PC-9 (cell line): ENCODE measurements around the gene OSBPL7. TPM values are rescaled to one million over a fixed set of nuclear protein-coding genes. Genes with fewer than 3 reads are reported as not detected.

ENCODE experiments used
- BruUV-seq: library from RNA; stranded (reverse); fragments of 400-500 nt; replicated peaks from 2 replicates; lab custom pipeline; 2021; lab: Mats Ljungman, UMichigan
- CTCF ChIA-PET: fragments of 300-600 bp; sonication (Branson Sonifier 250); formaldehyde crosslinking; loops from one replicate; lab custom pipeline; 2022; ENCODE audit warnings: antibody characterized with exemption; lab: Charles Lee
- POLR2A ChIA-PET: fragments of 300-600 bp; sonication (Branson Sonifier 250); formaldehyde crosslinking; loops from one replicate; lab custom pipeline; 2022; ENCODE audit warnings: antibody characterized with exemption; ENCODE audit not compliant: unreplicated experiment; lab: Charles Lee
- DNase-seq, 2 experiments: peaks; one replicate each; pipeline versions ENCODE4 v3.0.0 to v3.0.0-alpha.2; 2015 to 2022; ENCODE audit warnings: mixed read lengths in 1 of 2
- H2AFZ ChIP-seq: fragments of 200-600 bp; sonication (generic); 2 replicates; pipeline ENCODE4 v1.8.1; 2017; ENCODE audit warnings: antibody characterized with exemption
- H3F3A ChIP-seq: fragments of 200-600 bp; sonication (generic); 2 replicates; pipeline ENCODE4 v1.8.1; 2017; ENCODE audit warnings: antibody characterized with exemption, mild to moderate bottlenecking, low read depth; ENCODE audit not compliant: insufficient read depth
- H3K27ac ChIP-seq: fragments of 200-600 bp; sonication (generic); 2 replicates; pipeline ENCODE4 v1.6.1; 2016; ENCODE audit warnings: mixed run types
- H3K27me3 ChIP-seq: fragments of 200-600 bp; sonication (generic); 2 replicates; pipeline ENCODE4 v1.6.1; 2016; ENCODE audit warnings: low read depth, mixed run types; ENCODE audit not compliant: insufficient read depth
- H3K36me3 ChIP-seq: fragments of 200-600 bp; sonication (generic); 2 replicates; pipeline ENCODE4 v1.6.1; 2016; ENCODE audit warnings: low read depth, mixed run types
- H3K4me1 ChIP-seq: fragments of 200-600 bp; sonication (generic); replicated peaks from 2 replicates; pipeline ENCODE4 v1.6.1; 2016; ENCODE audit warnings: mixed run types; ENCODE audit not compliant: insufficient read depth
- H3K4me2 ChIP-seq: fragments of 200-600 bp; sonication (generic); 2 replicates; pipeline ENCODE4 v1.6.1; 2017; ENCODE audit warnings: mixed run types
- H3K4me3 ChIP-seq: fragments of 200-600 bp; sonication (generic); 2 replicates; pipeline ENCODE4 v1.6.1; 2016; ENCODE audit warnings: mixed run types
- H3K79me2 ChIP-seq: fragments of 200-600 bp; sonication (generic); 2 replicates; pipeline ENCODE4 v1.6.1; 2017; ENCODE audit warnings: low read depth, mixed run types
- H3K9me2 ChIP-seq: fragments of 200-600 bp; sonication (generic); 2 replicates; pipeline ENCODE4 v1.8.1; 2017; ENCODE audit warnings: mild to moderate bottlenecking; ENCODE audit not compliant: insufficient read depth
- H3K9me3 ChIP-seq: fragments of 200-600 bp; sonication (generic); 2 replicates; pipeline ENCODE4 v1.8.1; 2016; ENCODE audit warnings: low read depth; ENCODE audit not compliant: insufficient read depth
- H4K20me1 ChIP-seq: fragments of 200-600 bp; sonication (generic); 2 replicates; pipeline ENCODE4 v1.8.1; 2017; ENCODE audit not compliant: insufficient read depth
- CTCF ChIP-seq: fragments of 200-600 bp; sonication (generic); conservative IDR thresholded peaks from 2 replicates; pipeline ENCODE4 v1.6.1; 2017; ENCODE audit warnings: mixed run types, antibody characterized with exemption, mild to moderate bottlenecking, moderate library complexity
- EZH2 ChIP-seq: fragments of 200-600 bp; sonication (generic); IDR thresholded peaks from 2 replicates; pipeline ENCODE4 v1.8.0; 2017; ENCODE audit warnings: antibody characterized with exemption, low read depth
- intact Hi-C: fragments of 100-400 bp; cut with micrococcal nuclease; formaldehyde crosslinking; loops from one replicate; pipeline ENCODE4 v1.10.0; 2022; ENCODE audit not compliant: unreplicated experiment
- total RNA-seq: library from RNA; stranded (reverse); gene quantifications from 2 replicates; pipeline ENCODE4 v1.2.3, GENCODE V29; 2021

OSBPL7 gene
- total RNA-seq, 1 experiment from 2014 or later: 32.2 TPM

GRCh38 chr17:47778184-47778635 is 43.4 kb downstream of the OSBPL7 start:
- Histone ChIP-seq H3F3A (no peaks in the 10 kb centered on the region), H3K4me2 (no peak overlapping the region), H2AFZ (no peak overlapping the region), H3K27ac (no peak overlapping the region), H3K9me3 (no peaks in the 10 kb centered on the region), H3K79me2 (no peaks in the 10 kb centered on the region), H3K4me1 (no peaks in the 10 kb centered on the region), H3K4me3 (no peak overlapping the region), H3K9me2 (no peaks in the 10 kb centered on the region), H4K20me1 (no peaks in the 10 kb centered on the region), H3K36me3 (no peaks in the 10 kb centered on the region), H3K27me3 (peaks cover 85% of the 10 kb centered on the region)
- ChIA-PET CTCF (no interaction called here), POLR2A (no interaction called here)
- DNase-seq: no peak
- TF ChIP-seq EZH2: no peak
- TF ChIP-seq CTCF: no peak
- intact Hi-C loops: no loop called here
- BruUV-seq: no TSS peak

GRCh38 chr17:47776330-47777197 is 45.0 kb downstream of the OSBPL7 start:
- POLR2A ChIA-PET: interaction anchor here (0.6 kb wide), 1 partner anchor 202 kb away, joined by 18 read pairs; no protein-coding TSS in a partner anchor
- no peaks in the 10 kb centered on the region for H3K9me2 ChIP-seq
- intact Hi-C loops: loop anchor here (1.0 kb wide), 1 partner anchor 55 kb away; the partner anchor contains the start of genes LRRC46 and MRPL10
- no TSS peak for BruUV-seq
- no peaks in the 10 kb centered on the region for H4K20me1 ChIP-seq
- CTCF ChIA-PET: no interaction called here
- TF ChIP-seq CTCF (peak; percentile 91), EZH2 (no peak)
- no peaks in the 10 kb centered on the region; the same call in 1 of the 2 replicates for H3K9me3 ChIP-seq
- DNase-seq: peak; percentile 30 to 40
- H3K4me1 ChIP-seq: no peaks in the 10 kb centered on the region
- H3K79me2 ChIP-seq: no peaks in the 10 kb centered on the region
- no peak overlapping the region for H3K27ac ChIP-seq
- no peaks in the 10 kb centered on the region for H3F3A ChIP-seq
- H3K4me2 ChIP-seq: no peak overlapping the region
- peaks cover 81% of the 10 kb centered on the region for H3K27me3 ChIP-seq
- no peak overlapping the region for H3K4me3 ChIP-seq
- no peaks in the 10 kb centered on the region for H3K36me3 ChIP-seq
- H2AFZ ChIP-seq: no peak overlapping the region

- intact Hi-C loops: no loop called here
- DNase-seq: no peak
- BruUV-seq: no TSS peak
Measured at GRCh38 chr17:47774987-47775580, 46.5 kb downstream of the OSBPL7 start.

More at GRCh38 chr17:47774987-47775580, 46.5 kb downstream of the OSBPL7 start:
- Histone ChIP-seq H2AFZ (no peak overlapping the region), H3K27ac (no peak overlapping the region), H3K79me2 (no peaks in the 10 kb centered on the region), H3K4me1 (no peaks in the 10 kb centered on the region), H3F3A (no peaks in the 10 kb centered on the region), H3K4me3 (no peak overlapping the region), H3K27me3 (peaks cover 68% of the 10 kb centered on the region), H3K4me2 (no peak overlapping the region), H3K9me3 (no peaks in the 10 kb centered on the region; the same call in 1 of the 2 replicates), H4K20me1 (no peaks in the 10 kb centered on the region), H3K36me3 (no peaks in the 10 kb centered on the region), H3K9me2 (no peaks in the 10 kb centered on the region)
- ChIA-PET POLR2A (no interaction called here), CTCF (no interaction called here)
- TF ChIP-seq CTCF: no peak
